ENCODE measurements around the gene TMTC1. TPM values are rescaled to one million over a fixed set of nuclear protein-coding genes. Genes with fewer than 3 reads are reported as not detected.

TMTC1 gene
- total RNA-seq, 1 experiment from 2014 or later = 109 TPM

DNA sequence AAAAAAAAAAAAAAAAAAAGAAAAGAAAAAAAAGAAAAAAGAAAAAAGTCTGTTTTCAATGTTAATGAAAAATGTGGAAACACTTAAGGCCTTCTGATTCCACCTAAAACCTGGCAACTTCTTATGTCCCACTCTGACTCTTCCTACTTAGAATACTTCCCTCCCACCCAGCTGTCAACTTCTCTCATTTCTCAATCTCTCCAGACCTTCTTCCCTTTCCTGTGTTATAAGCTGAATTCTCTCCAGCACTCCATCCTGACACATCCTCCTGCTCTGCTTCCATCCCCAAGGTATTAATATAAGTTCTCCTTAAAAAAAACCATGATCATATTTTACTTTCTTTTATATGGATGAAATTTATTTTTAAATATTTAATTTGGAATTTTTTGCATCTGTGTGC is 20.3 kb upstream of the TMTC1 start:
- CTCF ChIA-PET = no interaction called here
- Mint-ChIP-seq H3K4me3 (ENCODE audit: unreplicated experiment) (no peak overlapping the region), H3K27ac (ENCODE audit: low read depth, unreplicated experiment) (no peak overlapping the region), H3K27me3 (ENCODE audit: insufficient read depth, unreplicated experiment) (no peaks in the 10 kb centered on the region), H3K4me1 (ENCODE audit: insufficient read depth, unreplicated experiment) (no peaks in the 10 kb centered on the region), H3K9me3 (ENCODE audit: unreplicated experiment) (no peaks in the 10 kb centered on the region), H3K36me3 (ENCODE audit: insufficient read depth, unreplicated experiment) (no peaks in the 10 kb centered on the region)
- DNase-seq (ENCODE audit: unreplicated experiment) = no peak
- no TSS peak for BruUV-seq (replicated peaks)
- POLR2A ChIA-PET = no interaction called here
- intact Hi-C loops (cut with micrococcal nuclease) = no loop called here
- no peak for TF ChIP-seq CTCF (IDR thresholded peaks at IDR 0.05; ENCODE audit: unreplicated experiment)

DNA sequence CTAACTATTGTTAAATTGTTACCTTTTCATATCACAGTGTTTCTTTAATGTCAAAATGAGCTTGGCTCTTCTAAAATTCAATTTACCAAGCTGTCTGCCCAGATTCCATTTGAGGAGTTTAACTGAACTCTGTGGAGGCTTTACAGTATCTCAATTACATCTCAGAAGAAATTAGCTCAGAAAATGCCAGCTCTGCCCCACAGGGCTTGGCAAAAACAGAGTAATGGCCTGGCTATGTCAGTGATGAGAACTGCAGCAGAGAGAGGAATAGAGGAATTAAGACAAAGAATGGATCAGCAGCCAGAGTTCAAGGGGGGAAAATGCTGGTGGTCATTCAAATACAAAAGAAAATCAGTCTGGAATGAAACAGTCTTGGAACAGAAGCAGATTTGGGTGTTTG is 15.8 kb upstream of the TMTC1 start:
- TF ChIP-seq CTCF (IDR thresholded peaks at IDR 0.05; ENCODE audit: unreplicated experiment) = no peak
- BruUV-seq (replicated peaks) = no TSS peak
- ChIA-PET CTCF (no interaction called here), POLR2A (interaction anchor here (0.7 kb wide), 2 partner anchors 57 to 93 kb away, joined by 3 read pairs; no protein-coding TSS in a partner anchor)
- H3K27me3 Mint-ChIP-seq (ENCODE audit: insufficient read depth, unreplicated experiment) = no peaks in the 10 kb centered on the region
- H3K9me3 Mint-ChIP-seq (ENCODE audit: unreplicated experiment) = no peaks in the 10 kb centered on the region
- intact Hi-C loops (cut with micrococcal nuclease) = no loop called here
- peaks cover 20% of the 10 kb centered on the region for H3K4me1 Mint-ChIP-seq (ENCODE audit: insufficient read depth, unreplicated experiment)
- H3K27ac Mint-ChIP-seq (ENCODE audit: low read depth, unreplicated experiment) = no peak overlapping the region
- H3K4me3 Mint-ChIP-seq (ENCODE audit: unreplicated experiment) = no peak overlapping the region
- no peaks in the 10 kb centered on the region for H3K36me3 Mint-ChIP-seq (ENCODE audit: insufficient read depth, unreplicated experiment)
- DNase-seq (ENCODE audit: unreplicated experiment) = no peak

GRCh38 chr12:29797565-29798355 is 14.0 kb upstream of the TMTC1 start:
- Mint-ChIP-seq H3K36me3 (ENCODE audit: insufficient read depth, unreplicated experiment) (no peaks in the 10 kb centered on the region), H3K4me3 (ENCODE audit: unreplicated experiment) (no peak overlapping the region), H3K4me1 (ENCODE audit: insufficient read depth, unreplicated experiment) (peaks cover 20% of the 10 kb centered on the region), H3K9me3 (ENCODE audit: unreplicated experiment) (no peaks in the 10 kb centered on the region), H3K27ac (ENCODE audit: low read depth, unreplicated experiment) (peak overlapping the region; percentile 88), H3K27me3 (ENCODE audit: insufficient read depth, unreplicated experiment) (no peaks in the 10 kb centered on the region)
- intact Hi-C loops (cut with micrococcal nuclease) = no loop called here
- no TSS peak for BruUV-seq (replicated peaks)
- DNase-seq (ENCODE audit: unreplicated experiment) = no peak
- no peak for TF ChIP-seq CTCF (IDR thresholded peaks at IDR 0.05; ENCODE audit: unreplicated experiment)
- ChIA-PET CTCF (interaction anchor here (0.7 to 0.9 kb wide), 2 partner anchors 17 to 206 kb away, joined by 4 to 5 read pairs; no protein-coding TSS in a partner anchor), POLR2A (interaction anchor here (0.8 to 4.7 kb wide), 5 partner anchors 15 to 336 kb away, joined by 3 to 36 read pairs (median 5); partner anchors contain the start of gene TMTC1)

GRCh38 chr12:29796823-29797263 is 13.1 kb upstream of the TMTC1 start:
- no peaks in the 10 kb centered on the region for H3K36me3 Mint-ChIP-seq (ENCODE audit: insufficient read depth, unreplicated experiment)
- BruUV-seq (replicated peaks) = no TSS peak
- peak; percentile 89 for DNase-seq (ENCODE audit: unreplicated experiment)
- H3K27ac Mint-ChIP-seq (ENCODE audit: low read depth, unreplicated experiment) = peak overlapping the region; percentile 88
- peak overlapping the region; percentile 15 for H3K4me3 Mint-ChIP-seq (ENCODE audit: unreplicated experiment)
- peaks cover 20% of the 10 kb centered on the region for H3K4me1 Mint-ChIP-seq (ENCODE audit: insufficient read depth, unreplicated experiment)
- no peak for TF ChIP-seq CTCF (IDR thresholded peaks at IDR 0.05; ENCODE audit: unreplicated experiment)
- ChIA-PET POLR2A (interaction anchor here (0.6 to 4.7 kb wide), 6 partner anchors 14 to 337 kb away, joined by 3 to 36 read pairs (median 4); partner anchors contain the start of gene TMTC1), CTCF (interaction anchor here (0.6 to 0.9 kb wide), 4 partner anchors 16 to 1403 kb away, joined by 3 to 4 read pairs (median 4); no protein-coding TSS in a partner anchor)
- H3K27me3 Mint-ChIP-seq (ENCODE audit: insufficient read depth, unreplicated experiment) = no peaks in the 10 kb centered on the region
- intact Hi-C loops (cut with micrococcal nuclease) = no loop called here
- no peaks in the 10 kb centered on the region for H3K9me3 Mint-ChIP-seq (ENCODE audit: unreplicated experiment)

Measured in MCF 10A (cell line).